K562 (cell line): Measurements from ENCODE around the gene KIAA0930. TPM values are rescaled to one million over a fixed set of nuclear protein-coding genes. Genes with fewer than 3 reads are reported as not detected.

Experiments used
- ATAC-seq: fragments of 200-7000 bp; cut with Tn5 transposase; 3 replicates; pipeline ENCODE4 v1.9.1; 2020; ENCODE audit warnings: moderate library complexity
- BruUV-seq: library from RNA; stranded (reverse); fragments of 400-500 nt; replicated peaks from 2 replicates; lab custom pipeline; 2021; lab: Mats Ljungman, UMichigan
- CTCF ChIA-PET: fragments of 300-600 bp; formaldehyde crosslinking; extraction: SDS; loops from one replicate; lab custom pipeline; 2021; ENCODE audit warnings: low intra/inter-chr PET ratio; lab: Yijun Ruan, JAX
- POLR2A ChIA-PET: fragments of 300-600, 350-650 bp; sonication (Branson Sonifier 250); formaldehyde crosslinking; extraction: SDS; loops from one replicate; lab custom pipeline; 2021; ENCODE audit warnings: antibody characterized with exemption, inconsistent platforms; lab: Yijun Ruan, JAX
- DNase-seq, 4 experiments: peaks; one replicate each; pipeline versions ENCODE4 v3.0.0 to v3.0.0-alpha.2; 2011 to 2018; ENCODE audit warnings: low spot score in 3 of 4, mixed read lengths in 3 of 4; ENCODE audit errors: extremely low read depth in 1 of 4
- FAIRE-seq: peaks from 2 replicates; lab custom pipeline; 2011; peaks lifted over from hg19 to GRCh38; lab: Jason Lieb, UNC
- H2AFZ ChIP-seq: 2 replicates; pipeline ENCODE4 v1.6.0; 2011; ENCODE audit warnings: low read depth, low read length, control low read depth, inconsistent platforms
- H3K27ac ChIP-seq: fragments of 200-600 bp; 3 replicates; pipeline ENCODE4 v1.8.0; 2011; ENCODE audit warnings: low read depth, mild to moderate bottlenecking, control low read depth, inconsistent platforms, low read length, moderate library complexity, mixed read lengths; ENCODE audit errors: extremely low read depth
- H3K27me3 ChIP-seq, 2 experiments: fragments of 300-600 bp in 1 of 2; 2 replicates in 1 of 2; 3 replicates in 1 of 2; pipeline versions ENCODE4 v1.6.0 to v1.8.0; 2011; ENCODE audit warnings: inconsistent platforms in 2 of 2, low read length in 2 of 2, mild to moderate bottlenecking in 1 of 2, mixed read lengths in 1 of 2, moderate library complexity in 1 of 2; ENCODE audit not compliant: control insufficient read depth in 2 of 2, insufficient read depth in 2 of 2
- H3K36me3 ChIP-seq: fragments of 300-600 bp; 3 replicates; pipeline ENCODE4 v1.8.0; 2011; ENCODE audit warnings: mild to moderate bottlenecking, low read length, inconsistent platforms; ENCODE audit not compliant: control insufficient read depth, insufficient read depth
- H3K4me1 ChIP-seq, 2 experiments: fragments of 200-600 bp in 1 of 2; replicated peaks in 1 of 2; 2 replicates in 1 of 2; 3 replicates in 1 of 2; pipeline versions ENCODE4 v1.5.1 to v1.8.0; 2011; ENCODE audit warnings: inconsistent platforms in 2 of 2, low read length in 2 of 2, mild to moderate bottlenecking in 1 of 2, mixed read lengths in 1 of 2, moderate library complexity in 1 of 2; ENCODE audit not compliant: control insufficient read depth in 2 of 2, insufficient read depth in 2 of 2
- H3K4me2 ChIP-seq: 2 replicates; pipeline ENCODE4 v1.6.1; 2011; ENCODE audit warnings: low read length, control low read depth, inconsistent platforms, mixed read lengths; ENCODE audit not compliant: insufficient read depth
- H3K4me3 ChIP-seq: fragments of 200-600 bp; sonication (generic), shearing (Covaris generic); 2 replicates; pipeline ENCODE4 v1.5.1; 2016; ENCODE audit warnings: control low read depth, inconsistent platforms
- H3K79me2 ChIP-seq: fragments of 200-600 bp; 3 replicates; pipeline ENCODE4 v1.8.0; 2011; ENCODE audit warnings: low read length, inconsistent platforms; ENCODE audit not compliant: control insufficient read depth, insufficient read depth
- H3K9ac ChIP-seq, 2 experiments: 2 replicates each; pipeline versions ENCODE4 v1.6.0 to v1.6.1; 2011; ENCODE audit warnings: low read depth in 2 of 2, low read length in 2 of 2, control low read depth in 1 of 2, inconsistent platforms in 1 of 2, mild to moderate bottlenecking in 1 of 2, mixed read lengths in 1 of 2; ENCODE audit not compliant: insufficient read depth in 1 of 2
- H3K9me1 ChIP-seq: one replicate; pipeline ENCODE4 v1.6.0; 2011; ENCODE audit warnings: inconsistent platforms, mild to moderate bottlenecking, low read length, moderate library complexity; ENCODE audit not compliant: control insufficient read depth, insufficient read depth
- H3K9me3 ChIP-seq: replicated peaks from 2 replicates; pipeline ENCODE4 v1.5.1; 2011; ENCODE audit warnings: low read depth, low read length, inconsistent platforms; ENCODE audit not compliant: control insufficient read depth, insufficient read depth
- H4K20me1 ChIP-seq: replicated peaks from 2 replicates; pipeline ENCODE4 v1.6.1; 2011; ENCODE audit warnings: low read length, inconsistent platforms, mixed read lengths; ENCODE audit not compliant: control insufficient read depth, insufficient read depth
- AFF1 ChIP-seq, 2 experiments: fragments of 450-650 bp; IDR thresholded peaks; 2 replicates each; pipeline ENCODE4 v1.6.1; 2018; ENCODE audit warnings: mild to moderate bottlenecking in 2 of 2, low read depth in 1 of 2; ENCODE audit not compliant: partially characterized antibody in 2 of 2
- CC2D1A ChIP-seq: fragments of 450-650 bp; IDR thresholded peaks from 2 replicates; pipeline ENCODE4 v1.6.1; 2017; ENCODE audit warnings: mild to moderate bottlenecking
- KAT8 ChIP-seq: fragments of 450-650 bp; IDR thresholded peaks from 2 replicates; pipeline ENCODE4 v1.6.1; 2016; ENCODE audit warnings: low read depth, mild to moderate bottlenecking
- NCOR1 ChIP-seq: fragments of 450-650 bp; IDR thresholded peaks from 2 replicates; pipeline ENCODE4 v1.6.1; 2016; ENCODE audit warnings: mild to moderate bottlenecking, moderate library complexity
- PCBP1 ChIP-seq: fragments of 200-400 bp; formaldehyde crosslinking; IDR thresholded peaks from 2 replicates; pipeline ENCODE4 v1.6.1; 2018; ENCODE audit warnings: mild to moderate bottlenecking, low read depth, low read length; ENCODE audit not compliant: poor library complexity, severe bottlenecking
- POLR2G ChIP-seq: fragments of 200-400 bp; formaldehyde crosslinking; IDR thresholded peaks from 2 replicates; pipeline ENCODE4 v1.6.1; 2017; ENCODE audit warnings: low read depth, mild to moderate bottlenecking, antibody characterized with exemption, low read length, moderate library complexity
- SNRNP70 ChIP-seq: fragments of 200-400 bp; formaldehyde crosslinking; optimal IDR thresholded peaks from 2 replicates; pipeline ENCODE3; 2017; ENCODE audit warnings: low read depth, low read length
- WGBS: fragments of 100-300 bp; shearing (Covaris generic); methylation state at CpG from one replicate; pipeline ENCODE4 v1.1.6; 2016; ENCODE audit warnings: low coverage, mixed read lengths; ENCODE audit not compliant: insufficient coverage; ENCODE audit errors: missing lambda C conversion rate; 5-methylcytosine and 5-hydroxymethylcytosine counted together
- in situ Hi-C: fragments of 300-500 bp; cut with MboI; formaldehyde crosslinking; loops from 4 replicates; pipeline ENCODE4 v1.15.0; 2018; ENCODE audit warnings: inconsistent platforms, mixed read lengths
- intact Hi-C: fragments of 100-400 bp; cut with micrococcal nuclease; formaldehyde crosslinking; loops from 2 replicates; pipeline ENCODE4 v1.14.2; 2022
- polyA plus RNA-seq, 8 experiments: library from polyadenylated mRNA; depleted of rRNA in 4 of 8; stranded (reverse) in 5 of 8; unstranded in 3 of 8; fragments of >200 nt; fragmentation: Nextera tagmentation in 2 of 8; fragmentation: Illumina TruSeq in 1 of 8; extraction: Ambion mirVana in 2 of 8; extraction: Trizol in 1 of 8; gene quantifications; 2 replicates each; pipeline versions ENCODE4 v1.2.1 to v1.2.3, GENCODE V29; 2011 to 2014; ENCODE audit warnings: inconsistent platforms in 1 of 8, missing spikeins in 1 of 8
- total RNA-seq, 7 experiments: library from RNA; depleted of rRNA in 6 of 7; stranded (reverse); fragments of >200 nt in 6 of 7; fragmentation: Illumina TruSeq in 2 of 7; extraction: Trizol in 2 of 7; gene quantifications; 2 replicates each; pipeline versions ENCODE4 v1.2.1 to v1.2.3, GENCODE V29; 2011 to 2021; ENCODE audit warnings: low replicate concordance in 1 of 7

Gene KIAA0930
- total and polyA plus RNA-seq, 9 of the 15 experiments (the other 6 are each of a cell fraction or from before 2014, with no cell fraction given), result 0.24 to 12.1 (median 6.4) TPM

- Histone ChIP-seq H4K20me1 (peaks cover 11% of the 10 kb centered on the region), H3K9me3 (no peaks in the 10 kb centered on the region), H3K27ac (no peak overlapping the region), H3K27me3 (no peaks in the 10 kb centered on the region; a peak in 1 of 5 replicates), H3K4me3 (no peak overlapping the region), H3K9me1 (no peaks in the 10 kb centered on the region), H3K4me2 (no peak overlapping the region), H3K79me2 (no peaks in the 10 kb centered on the region), H3K36me3 (no peaks in the 10 kb centered on the region), H3K9ac (no peak overlapping the region), H3K4me1 (peaks cover 0 to 17% of the 10 kb centered on the region in 2 experiments; a peak in 2 of 5 replicates), H2AFZ (no peak overlapping the region)
- ATAC-seq, result no peak
- BruUV-seq, result no TSS peak
- in situ Hi-C loops, result loop anchor here (25.0 kb wide), 1 partner anchor 413 kb away; no protein-coding TSS in a partner anchor
- 46% methylated on average over 8 of the region's 19 CpGs for WGBS
- DNase-seq, result no peak
- TF ChIP-seq KAT8 (no peak), PCBP1 (no peak), NCOR1 (no peak), CC2D1A (no peak), AFF1 (IDR thresholded peaks at IDR 0.05; ENCODE audit: low read depth in 1 of 2, partially characterized antibody in 2 of 2) (no peak), POLR2G (0 out of 2 replicates have a peak, but pooled peaks have one; percentile 21), SNRNP70 (no peak)
- CTCF ChIA-PET, result no interaction called here
- no peak for FAIRE-seq
- POLR2A ChIA-PET, result interaction anchor here (0.6 kb wide), 1 partner anchor 216 kb away, joined by 3 read pairs; no protein-coding TSS in a partner anchor
- intact Hi-C loops, result no loop called here
Observed at GRCh38 chr22:45224988-45225731, 15.5 kb downstream of the KIAA0930 start.
